ENCODE data around the gene ERBB4.

- TF ChIP-seq, protein P1, sequence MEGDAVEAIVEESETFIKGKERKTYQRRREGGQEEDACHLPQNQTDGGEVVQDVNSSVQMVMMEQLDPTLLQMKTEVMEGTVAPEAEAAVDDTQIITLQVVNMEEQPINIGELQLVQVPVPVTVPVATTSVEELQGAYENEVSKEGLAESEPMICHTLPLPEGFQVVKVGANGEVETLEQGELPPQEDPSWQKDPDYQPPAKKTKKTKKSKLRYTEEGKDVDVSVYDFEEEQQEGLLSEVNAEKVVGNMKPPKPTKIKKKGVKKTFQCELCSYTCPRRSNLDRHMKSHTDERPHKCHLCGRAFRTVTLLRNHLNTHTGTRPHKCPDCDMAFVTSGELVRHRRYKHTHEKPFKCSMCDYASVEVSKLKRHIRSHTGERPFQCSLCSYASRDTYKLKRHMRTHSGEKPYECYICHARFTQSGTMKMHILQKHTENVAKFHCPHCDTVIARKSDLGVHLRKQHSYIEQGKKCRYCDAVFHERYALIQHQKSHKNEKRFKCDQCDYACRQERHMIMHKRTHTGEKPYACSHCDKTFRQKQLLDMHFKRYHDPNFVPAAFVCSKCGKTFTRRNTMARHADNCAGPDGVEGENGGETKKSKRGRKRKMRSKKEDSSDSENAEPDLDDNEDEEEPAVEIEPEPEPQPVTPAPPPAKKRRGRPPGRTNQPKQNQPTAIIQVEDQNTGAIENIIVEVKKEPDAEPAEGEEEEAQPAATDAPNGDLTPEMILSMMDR (IDR thresholded peaks at IDR 0.05), result no peak
- TF ChIP-seq REST (IDR thresholded peaks at IDR 0.05; ENCODE audit: insufficient read depth in 1 of 2, low read depth in 2 of 2, low read length in 1 of 2) (no peak), POLR2AphosphoS5 (IDR thresholded peaks at IDR 0.05; ENCODE audit: low read depth, low read length) (no peak), SIN3A (IDR thresholded peaks at IDR 0.05; ENCODE audit: borderline replicate concordance, insufficient read depth, low read depth, low read length) (no peak), TCF7L2 (IDR thresholded peaks at IDR 0.05; ENCODE audit: low read depth, low read length) (no peak)
Measured at GRCh38 chr2:211413746-211414145, 1124.9 kb downstream of the ERBB4 start.
